Superior temporal gyrus (tissue), 1 donor: ENCODE data around the gene KCNQ5.
"Not testable (repeated sequence)": the region's sequence is repeated elsewhere in the genome, so short reads cannot be mapped to it uniquely, and the experiment has no call there.

Experiments
- DNase-seq: peaks from one replicate; pipeline ENCODE4 v3.0.0-alpha.2; 2016; ENCODE audit errors: extremely low spot score

The KCNQ5 gene

DNA sequence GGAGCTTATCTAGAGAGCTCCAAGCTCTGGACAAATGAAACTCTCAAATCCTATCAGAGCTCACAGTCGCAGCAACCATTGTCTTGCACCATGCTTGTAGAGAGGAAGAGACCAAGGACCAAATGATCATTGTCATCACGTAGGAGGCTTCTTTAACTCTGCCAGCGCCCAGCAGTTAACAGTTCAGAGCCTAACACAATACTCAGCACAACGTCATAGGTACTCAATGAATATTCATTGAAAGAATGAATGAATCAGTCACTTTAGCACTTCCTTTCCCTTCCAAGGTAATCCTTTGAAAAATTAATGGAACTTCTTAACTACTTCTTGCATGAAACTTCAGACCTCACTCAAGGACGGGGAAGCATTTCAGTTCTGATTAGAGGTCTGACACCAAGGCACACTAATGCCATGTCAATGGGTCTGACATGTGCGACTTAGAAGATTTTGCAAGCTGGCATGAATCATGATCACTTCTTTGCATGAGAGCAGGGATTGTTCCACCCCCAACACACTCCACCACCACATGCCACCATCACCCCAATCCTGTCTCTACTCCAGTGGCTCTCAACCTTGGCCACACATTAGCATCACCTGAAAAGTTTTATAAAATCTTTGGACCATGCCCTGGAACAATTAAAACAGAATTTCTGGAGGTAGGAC, 558.3 kb downstream of the KCNQ5 start:
- no peak for DNase-seq

DNA sequence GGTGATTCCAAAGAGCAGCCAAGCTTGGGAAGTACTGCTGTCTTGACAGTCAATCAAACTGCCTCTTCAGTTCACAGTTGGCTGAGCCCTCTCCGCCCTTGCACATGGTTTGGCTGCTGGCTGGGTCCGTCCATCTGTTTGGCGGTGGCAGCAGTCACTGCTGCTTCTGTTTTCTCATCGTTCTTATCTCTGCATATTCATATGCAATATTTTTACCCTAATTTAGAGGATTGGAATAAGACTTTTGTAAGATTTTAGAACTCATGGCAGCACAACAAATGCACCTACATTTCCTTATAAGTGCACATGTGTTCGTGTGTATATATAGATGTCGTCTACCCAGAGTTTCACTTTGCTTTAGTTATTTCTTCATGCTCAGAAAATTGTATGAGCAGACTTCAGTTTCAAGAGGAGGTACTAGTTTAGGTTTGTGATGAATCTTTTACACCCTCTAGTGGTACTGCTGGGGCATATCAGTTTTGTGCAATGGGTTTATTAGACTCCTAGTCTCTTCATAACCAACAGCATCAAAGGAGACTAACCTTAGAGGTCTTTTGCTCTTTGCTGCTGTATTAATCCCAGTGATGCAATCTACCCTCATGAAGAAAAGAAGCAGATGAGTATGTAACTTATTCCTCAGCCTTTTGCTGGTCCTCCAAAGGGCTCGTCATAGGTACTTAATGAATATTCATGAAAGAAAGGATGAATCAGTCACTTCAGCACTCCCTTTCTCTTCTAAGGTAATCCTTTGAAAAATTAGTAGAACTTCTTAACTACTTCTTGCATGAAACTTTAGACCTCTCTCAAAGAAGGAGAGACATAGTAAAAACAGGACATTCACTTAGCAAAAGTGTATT, 559.1 kb downstream of the KCNQ5 start:
- peak; percentile 86 for DNase-seq

DNA sequence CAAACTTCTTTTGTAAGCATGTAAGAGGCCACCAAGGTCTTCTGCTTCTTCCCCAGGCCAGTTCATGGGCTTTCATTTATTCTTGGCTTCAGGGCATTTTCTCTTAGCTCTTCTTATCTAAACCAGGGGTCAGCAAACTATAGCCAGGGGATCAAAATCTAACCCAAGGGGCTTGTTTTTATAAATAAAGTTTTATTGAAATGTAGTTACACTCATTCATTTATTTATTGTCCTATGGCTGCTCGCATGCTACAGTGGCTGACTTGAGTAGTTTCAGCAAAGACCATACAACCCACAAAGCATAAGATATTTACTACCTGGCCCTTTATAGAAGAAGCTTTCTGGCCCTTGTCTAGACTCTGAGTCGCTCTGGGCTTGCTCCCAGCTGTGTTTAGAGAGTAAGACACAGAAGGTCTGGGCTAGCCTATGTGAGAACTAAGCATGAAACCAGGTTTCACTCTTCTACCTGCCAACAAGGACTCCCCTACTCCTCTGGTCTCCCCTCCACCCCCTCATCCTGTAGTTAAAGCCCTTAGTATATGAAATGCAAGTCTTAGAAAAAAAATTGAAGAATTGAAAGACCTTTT, 560.2 kb downstream of the KCNQ5 start:
- no peak for DNase-seq

DNA sequence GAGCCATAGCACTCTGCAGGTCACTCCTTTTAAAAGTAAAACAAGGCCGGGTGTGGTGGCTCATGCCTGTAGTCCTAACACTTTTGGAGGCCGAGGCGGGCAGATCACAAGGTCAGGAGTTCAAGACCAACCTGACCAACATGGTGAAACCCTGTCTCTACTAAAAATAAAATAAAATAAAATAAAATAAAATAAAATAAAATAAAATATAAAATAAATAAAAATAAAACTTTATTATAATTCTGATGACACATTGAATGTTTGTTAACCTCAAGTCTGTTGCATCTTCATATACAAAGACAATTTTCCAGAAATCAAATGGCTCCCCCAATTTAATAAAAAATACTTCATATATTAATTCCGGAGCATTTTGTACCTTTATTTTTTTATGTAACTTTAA, 571.4 kb downstream of the KCNQ5 start:
- not testable (repeated sequence) for DNase-seq

DNA sequence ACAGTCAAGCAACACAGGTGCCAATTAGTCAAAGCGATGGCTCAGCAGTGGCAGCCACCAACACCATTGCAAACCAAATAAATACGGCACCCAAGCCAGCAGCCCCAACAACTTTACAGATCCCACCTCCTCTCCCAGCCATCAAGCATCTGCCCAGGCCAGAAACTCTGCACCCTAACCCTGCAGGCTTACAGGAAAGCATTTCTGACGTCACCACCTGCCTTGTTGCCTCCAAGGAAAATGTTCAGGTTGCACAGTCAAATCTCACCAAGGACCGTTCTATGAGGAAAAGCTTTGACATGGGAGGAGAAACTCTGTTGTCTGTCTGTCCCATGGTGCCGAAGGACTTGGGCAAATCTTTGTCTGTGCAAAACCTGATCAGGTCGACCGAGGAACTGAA, 572.9 kb downstream of the KCNQ5 start:
- DNase-seq: no peak

DNA sequence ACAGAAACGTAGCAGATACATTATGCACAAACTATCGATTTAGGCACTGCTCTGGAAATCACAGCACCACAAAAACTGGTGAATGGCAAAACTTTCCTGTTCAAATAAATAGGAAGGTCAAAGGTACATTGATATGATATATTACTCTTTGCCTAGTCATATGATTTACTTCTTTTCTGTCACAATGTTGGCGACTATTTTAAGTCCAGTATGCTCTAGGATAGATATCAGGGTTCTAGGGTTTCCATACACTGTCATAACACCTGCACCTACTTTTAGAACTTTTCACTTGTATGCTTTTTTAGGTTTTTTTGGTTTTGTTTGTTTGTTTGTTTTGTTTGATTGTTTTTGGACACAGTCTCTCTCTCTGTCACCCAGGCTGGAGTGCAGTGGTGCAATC, 578.4 kb downstream of the KCNQ5 start:
- no peak for DNase-seq

DNA sequence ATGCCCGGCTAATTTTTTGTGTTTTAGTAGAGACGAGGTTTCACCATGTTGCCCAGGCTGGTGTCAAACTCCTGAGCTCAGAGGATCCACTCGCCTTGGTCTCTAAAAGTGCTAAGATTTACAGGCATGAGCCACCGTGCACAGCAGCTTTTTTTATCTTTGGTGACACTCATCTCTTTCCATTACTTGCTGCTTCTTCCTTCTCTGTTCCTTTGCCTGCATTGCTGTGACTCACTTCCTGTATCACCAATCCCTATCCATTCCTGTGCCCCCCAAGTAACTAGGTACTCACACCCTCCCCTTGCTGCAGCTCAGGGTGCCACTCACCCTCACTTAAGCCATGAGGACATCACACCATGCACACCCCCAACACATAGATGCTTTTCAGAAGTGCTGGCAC, 578.9 kb downstream of the KCNQ5 start:
- DNase-seq: no peak

DNA sequence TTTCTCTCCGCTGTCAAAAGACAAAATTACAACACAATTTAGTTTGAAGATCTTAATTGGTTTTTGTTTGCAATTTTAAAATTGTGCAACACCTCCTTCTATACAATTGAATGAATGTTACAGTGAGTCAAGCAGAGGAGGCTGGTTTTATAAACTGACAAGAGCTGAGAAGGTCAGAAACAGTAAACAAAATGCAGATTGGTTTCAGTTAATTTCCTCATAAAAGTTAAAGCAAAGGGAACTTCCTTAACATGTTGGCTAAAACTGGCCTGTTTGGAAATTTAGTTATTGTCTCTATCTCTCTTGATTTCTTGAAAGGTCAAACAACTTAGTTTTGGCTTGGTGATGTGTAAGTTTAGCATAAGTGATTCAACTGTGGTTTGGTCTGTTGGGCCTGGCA, 581.2 kb downstream of the KCNQ5 start:
- DNase-seq: no peak

DNA sequence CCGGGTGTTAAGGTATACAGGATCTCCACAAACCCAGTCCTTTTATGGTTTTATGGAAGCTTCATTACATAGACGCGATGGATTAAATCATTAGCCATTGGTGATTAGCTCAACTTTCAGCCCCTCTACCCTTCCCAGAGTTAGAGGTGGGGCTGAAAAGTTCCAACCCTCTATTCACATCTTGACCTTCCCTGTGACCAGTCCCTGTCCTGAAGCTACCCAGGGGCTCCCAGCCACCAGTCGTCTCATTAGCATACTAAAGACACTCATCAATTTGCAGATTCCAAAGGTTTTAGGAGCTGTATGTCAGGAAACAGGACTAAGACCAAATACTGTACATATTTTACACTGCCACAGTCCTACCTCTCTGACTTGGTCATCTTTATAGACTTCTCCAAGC, 582.4 kb downstream of the KCNQ5 start:
- DNase-seq: no peak

DNA sequence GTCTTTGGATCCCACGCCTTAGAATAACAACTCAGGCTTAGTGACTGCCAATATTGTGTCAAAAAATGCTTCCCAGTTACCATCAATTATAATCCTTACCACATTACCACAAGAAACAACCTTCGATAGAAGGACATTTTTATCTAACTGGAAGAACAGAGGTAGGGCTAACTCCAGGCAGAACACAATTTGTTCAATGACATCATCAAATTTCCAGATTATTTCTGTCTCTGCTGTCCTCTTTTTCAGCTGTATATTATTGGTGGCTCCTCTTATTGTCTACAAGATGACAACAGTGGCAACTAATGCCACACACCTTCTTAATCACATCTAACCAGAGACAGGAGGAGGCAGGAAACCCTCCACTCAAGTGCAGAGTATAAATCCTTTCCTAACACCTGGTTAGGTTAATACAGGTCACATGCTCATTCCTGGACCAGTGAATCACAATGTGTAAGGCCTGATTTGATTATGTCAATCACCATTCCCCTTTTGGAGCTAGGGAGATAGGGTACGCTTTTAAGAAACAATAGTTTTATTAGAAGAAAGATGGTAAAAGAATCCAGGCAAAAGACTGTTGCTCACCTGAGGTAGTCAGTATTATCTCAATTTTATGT, 585.5 kb downstream of the KCNQ5 start:
- no peak for DNase-seq

DNA sequence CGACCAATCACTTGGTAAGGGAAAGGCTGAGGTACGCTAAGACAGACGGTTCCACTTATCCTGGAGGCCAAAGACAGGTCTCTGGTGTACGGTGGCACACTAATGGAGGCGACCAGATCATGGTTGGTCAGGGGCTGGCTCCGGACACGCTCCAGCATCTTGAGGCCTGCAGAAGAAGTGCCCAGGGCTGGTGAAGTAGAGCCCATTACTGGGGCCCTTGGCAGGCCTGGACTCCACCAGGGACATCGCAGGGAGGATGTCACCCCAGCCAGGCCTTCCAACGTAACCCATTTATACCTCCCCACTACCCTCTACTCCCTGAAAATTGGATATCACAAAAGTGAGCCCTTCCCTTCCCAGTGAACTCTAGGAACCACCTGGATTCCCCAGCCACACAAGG, 587.3 kb downstream of the KCNQ5 start:
- DNase-seq: no peak

DNA sequence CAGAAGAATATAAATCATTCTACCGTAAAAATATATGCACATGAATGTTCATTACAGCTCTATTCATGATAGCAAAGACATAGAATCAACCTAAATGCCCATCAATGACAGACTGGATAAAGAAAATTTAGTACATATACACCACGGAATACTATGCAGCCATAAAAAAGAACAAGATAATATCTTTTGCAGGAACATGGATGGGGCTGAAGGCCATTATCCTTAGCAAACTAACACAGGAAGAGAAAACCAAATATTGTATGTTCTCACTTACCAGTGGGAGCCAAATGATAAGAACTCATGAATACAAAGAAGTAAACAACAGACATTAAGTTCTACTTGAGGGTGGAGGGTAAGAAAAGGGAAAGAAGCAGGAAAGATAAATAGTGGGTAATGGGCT, 595.0 kb downstream of the KCNQ5 start:
- DNase-seq: no peak

DNA sequence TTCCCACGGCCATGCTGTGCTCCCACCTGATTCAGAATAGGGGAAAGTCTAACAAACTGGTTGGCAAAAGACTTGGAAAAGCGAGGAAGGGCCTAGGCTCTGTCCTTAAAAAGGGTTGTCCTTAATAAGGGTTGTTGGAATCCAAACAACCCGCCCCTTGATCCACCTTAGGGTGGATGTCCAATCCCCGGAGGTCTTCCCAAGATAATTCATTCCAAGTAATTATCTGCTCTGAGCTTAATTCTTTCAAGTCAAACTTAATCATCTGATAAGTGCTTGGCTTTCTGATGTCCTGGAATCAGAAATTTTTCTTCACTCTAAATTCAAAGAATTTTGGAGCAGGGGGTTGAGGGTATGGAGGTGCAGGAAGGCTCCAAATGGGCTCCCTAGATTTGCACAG, 603.5 kb downstream of the KCNQ5 start, which contains the start of gene KHDC1L:
KHDC1L (minus strand) TSS at position 101 of the 400 bp plus-strand sequence; CDS start at position 13, 88 bp downstream.
- no peak for DNase-seq

DNA sequence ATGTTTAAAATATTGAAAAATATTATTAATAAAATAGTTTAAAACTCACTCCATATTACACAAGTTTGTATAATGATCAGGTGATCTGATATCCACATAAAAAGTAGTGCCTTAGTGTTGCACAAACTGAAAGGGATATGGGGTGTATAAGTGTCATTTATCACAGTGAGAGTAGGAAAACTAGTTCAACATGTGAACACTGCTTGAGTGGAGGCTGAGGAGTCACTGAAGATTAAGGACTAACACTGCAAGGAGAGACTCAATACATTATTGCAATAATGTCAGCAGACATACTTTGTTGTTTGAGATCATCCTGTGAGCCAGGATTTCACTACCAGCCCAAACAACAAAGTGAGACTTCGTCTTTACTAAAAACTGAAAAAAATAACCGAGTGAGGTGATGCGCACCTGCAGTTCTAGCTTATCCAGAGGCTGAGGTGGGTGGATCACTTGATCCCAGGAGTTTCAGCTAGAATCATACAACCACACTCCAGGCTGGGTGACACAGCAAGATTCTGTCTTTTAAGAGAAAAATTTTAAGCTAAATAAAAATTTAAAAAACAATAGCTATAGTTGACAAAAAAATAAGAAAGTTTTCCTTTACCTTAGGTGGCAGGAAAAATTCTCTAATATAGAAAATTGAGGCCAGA, 605.9 kb downstream of the KCNQ5 start:
- no peak for DNase-seq

DNA sequence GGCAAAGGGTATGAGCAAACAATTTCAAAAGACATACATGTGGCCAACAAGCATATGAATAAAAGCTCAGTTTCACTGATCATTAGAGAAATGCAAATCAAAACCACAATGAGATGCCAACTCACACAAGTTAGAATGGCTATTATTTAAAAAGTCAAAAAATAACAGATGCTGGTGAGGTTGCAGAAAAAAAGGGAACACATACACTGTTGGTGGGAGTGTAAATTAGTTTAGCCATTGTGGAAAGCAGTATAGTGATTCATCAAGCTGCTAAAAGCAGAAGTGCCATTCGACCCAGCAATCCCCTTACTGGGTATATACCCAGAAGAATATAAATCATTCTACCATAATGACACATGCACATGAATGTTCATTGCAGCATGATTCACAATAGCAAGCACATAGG, 610.1 kb downstream of the KCNQ5 start:
- no peak for DNase-seq

DNA sequence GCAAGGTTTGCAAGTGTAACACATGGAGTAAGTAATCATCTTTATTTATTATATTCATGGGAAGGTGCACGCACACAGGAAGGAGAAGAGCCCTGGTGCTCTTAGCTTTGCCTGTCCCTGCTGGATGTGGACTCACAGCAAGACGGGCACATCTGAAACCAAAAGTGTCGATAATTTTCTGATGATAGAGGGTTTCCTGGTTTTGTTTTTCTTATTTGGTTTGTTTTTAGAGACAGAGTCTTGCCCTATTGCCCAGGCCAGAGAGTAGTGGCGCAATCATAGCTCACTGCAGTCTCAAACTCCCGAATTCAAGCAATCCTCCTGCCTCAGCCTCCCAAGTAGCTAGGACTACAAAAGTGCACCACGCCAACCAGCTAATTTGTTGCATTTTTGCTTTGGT, 611.2 kb downstream of the KCNQ5 start:
- no peak for DNase-seq

DNA sequence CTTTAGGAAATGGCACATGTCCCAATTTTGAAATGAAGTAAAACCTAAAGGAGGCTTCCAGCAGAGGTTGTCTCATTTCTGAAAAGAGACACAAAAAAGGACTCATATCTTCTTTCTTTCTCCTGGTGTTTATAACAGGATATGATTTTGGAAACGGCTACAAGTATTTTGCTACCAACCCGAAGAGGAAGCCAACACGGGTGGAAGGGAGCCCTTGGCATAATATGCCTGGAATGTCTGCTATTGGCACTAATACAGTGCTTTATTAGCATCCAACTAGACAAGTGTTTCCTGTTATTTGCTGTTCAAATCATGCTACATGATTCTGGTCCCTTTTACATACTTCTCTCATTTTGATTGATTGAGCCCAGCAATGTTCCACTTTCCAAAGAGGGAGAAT, 612.1 kb downstream of the KCNQ5 start:
- DNase-seq: not testable (repeated sequence)

DNA sequence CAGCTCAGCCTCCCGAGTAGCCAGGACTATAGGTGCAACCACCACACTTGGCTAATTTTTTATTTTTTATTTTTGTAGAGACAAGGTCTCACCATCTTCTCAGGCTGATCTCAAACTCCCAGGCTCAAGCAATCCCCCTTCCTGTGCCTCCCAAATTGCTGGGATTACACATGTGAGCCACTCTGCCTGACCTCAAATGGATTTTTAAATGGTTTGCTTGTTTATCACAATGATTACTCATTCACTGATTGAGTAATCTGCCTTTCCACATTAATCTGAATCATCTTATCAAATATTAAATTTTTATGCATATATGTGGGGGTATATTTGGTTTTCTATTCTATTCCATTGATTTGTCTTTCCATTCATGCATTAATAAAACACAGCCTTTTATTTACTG, 612.9 kb downstream of the KCNQ5 start:
- no peak for DNase-seq

DNA sequence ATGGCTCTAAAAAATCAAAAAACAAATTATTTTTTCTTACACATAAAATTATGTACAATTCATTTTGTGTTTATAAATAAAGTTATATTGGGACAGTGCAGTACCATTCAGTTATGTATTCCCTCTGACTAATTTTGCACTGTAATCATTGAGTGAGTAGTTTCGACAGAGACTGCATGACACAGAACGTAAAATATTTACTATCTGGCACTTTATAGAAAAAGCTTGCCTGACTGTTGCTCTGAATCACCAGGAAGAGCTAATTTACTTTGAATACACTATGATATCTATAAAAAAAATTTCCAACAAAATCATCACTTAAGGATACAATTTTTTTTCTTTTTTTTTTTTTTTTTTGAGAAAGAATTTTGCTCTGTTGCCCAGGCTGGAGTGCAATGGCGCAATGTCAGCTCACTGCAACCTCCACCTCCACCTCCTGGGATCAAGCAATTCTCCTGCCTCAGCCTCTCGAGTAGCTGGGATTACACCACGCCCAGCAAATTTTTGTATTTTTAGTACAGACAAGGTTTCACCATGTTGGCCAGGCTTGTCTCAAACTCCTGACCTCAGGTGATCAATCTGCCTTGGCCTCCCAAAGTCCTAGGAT, 614.4 kb downstream of the KCNQ5 start:
- no peak for DNase-seq

DNA sequence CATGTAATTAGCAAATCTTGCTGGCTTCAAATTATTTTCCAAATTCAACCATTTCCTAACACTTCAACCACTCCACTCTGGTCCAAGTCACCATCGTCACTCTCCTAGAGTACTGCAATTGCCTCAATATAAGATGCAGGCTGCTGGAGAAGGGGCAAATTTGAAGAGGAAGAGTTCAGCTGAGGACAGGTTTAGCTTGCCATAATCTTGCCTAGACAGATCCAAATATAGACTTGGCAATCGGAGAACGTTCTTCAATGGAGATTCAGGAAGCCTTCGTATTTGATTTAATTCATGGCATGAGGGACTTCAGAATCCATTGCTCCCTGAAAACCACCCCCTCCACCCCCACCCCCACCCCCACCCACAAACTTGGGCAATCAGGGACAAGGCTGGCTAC, 618.9 kb downstream of the KCNQ5 start:
- DNase-seq: no peak

DNA sequence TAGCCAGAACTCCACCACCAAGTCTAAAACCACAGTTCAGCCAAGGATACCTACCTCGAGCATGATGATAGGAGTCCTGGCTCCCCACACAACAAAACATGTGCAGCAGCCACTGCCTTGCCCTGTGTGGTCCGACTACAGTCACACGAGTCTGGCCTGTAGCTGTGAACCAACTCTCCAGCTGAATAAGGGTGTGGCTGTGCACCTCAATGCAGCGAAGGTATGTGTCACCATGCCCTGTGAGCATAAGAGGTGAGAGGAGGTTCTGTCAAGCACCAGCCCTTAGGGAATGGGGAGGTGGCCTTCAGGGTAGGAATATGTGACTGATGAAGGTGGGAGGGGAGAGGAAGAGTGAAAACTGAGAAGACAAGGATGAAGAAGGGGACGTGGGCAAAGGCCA, 620.1 kb downstream of the KCNQ5 start:
- DNase-seq: no peak
